ENCODE measurements around the gene MUCL3.
"Not testable (repeated sequence)": the region's sequence is repeated elsewhere in the genome, so short reads cannot be mapped to it uniquely, and the experiment has no call there.

The MUCL3 gene

GRCh38 chr6:30983439-30983838 lies 42.7 kb downstream of the MUCL3 start, which contains the start of gene MUC21:
Gene MUC21 (plus strand): TSS chr6:30983718. CDS start chr6:30983959, 241 bp downstream.
- DNase-seq (ENCODE audit: low read depth in 2 of 2): no peak

- DNase-seq (ENCODE audit: low read depth in 2 of 2): no peak
Measured at GRCh38 chr6:30985490-30985889, 44.7 kb downstream of the MUCL3 start.

DNA sequence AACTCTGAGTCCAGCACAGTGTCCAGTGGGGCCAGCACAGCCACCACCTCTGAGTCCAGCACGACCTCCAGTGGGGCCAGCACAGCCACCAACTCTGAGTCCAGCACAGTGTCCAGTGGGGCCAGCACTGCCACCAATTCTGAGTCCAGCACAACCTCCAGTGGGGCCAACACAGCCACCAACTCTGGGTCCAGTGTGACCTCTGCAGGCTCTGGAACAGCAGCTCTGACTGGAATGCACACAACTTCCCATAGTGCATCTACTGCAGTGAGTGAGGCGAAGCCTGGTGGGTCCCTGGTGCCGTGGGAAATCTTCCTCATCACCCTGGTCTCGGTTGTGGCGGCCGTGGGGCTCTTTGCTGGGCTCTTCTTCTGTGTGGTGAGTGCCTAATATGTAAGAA lies 46.5 kb downstream of the MUCL3 start:
- DNase-seq (ENCODE audit: low read depth in 2 of 2): no peak

- DNase-seq (ENCODE audit: low read depth in 2 of 2): no peak
Measured at GRCh38 chr6:30988209-30988825, 47.5 kb downstream of the MUCL3 start.

GRCh38 chr6:30990422-30991086 lies 49.8 kb downstream of the MUCL3 start:
- no peak for DNase-seq (ENCODE audit: low read depth in 2 of 2)

- DNase-seq (ENCODE audit: low read depth in 2 of 2): no peak
Measured at GRCh38 chr6:30991891-30992290, 51.1 kb downstream of the MUCL3 start.

- DNase-seq (ENCODE audit: low read depth in 2 of 2): no peak
Measured at GRCh38 chr6:30997301-30997700, 56.5 kb downstream of the MUCL3 start.

DNA sequence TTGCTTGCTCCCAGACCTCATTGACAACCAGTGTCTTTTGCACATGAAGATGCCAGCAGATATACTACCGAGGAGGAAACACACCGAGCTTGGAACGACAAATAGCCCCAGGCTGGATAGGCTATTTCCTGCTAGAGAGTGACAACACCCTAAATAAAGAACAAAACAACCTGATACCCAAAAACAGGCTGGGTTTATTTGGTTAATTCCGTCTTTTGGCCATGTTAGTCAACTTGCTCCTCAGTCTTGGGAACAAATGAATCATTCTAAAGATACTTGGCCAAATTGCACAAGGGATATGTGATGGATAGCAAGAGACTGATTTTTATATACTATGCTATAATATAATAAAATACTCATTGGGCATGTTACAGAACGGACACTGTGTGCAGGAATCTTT lies 58.0 kb downstream of the MUCL3 start:
- no peak for DNase-seq (ENCODE audit: low read depth in 2 of 2)

DNA sequence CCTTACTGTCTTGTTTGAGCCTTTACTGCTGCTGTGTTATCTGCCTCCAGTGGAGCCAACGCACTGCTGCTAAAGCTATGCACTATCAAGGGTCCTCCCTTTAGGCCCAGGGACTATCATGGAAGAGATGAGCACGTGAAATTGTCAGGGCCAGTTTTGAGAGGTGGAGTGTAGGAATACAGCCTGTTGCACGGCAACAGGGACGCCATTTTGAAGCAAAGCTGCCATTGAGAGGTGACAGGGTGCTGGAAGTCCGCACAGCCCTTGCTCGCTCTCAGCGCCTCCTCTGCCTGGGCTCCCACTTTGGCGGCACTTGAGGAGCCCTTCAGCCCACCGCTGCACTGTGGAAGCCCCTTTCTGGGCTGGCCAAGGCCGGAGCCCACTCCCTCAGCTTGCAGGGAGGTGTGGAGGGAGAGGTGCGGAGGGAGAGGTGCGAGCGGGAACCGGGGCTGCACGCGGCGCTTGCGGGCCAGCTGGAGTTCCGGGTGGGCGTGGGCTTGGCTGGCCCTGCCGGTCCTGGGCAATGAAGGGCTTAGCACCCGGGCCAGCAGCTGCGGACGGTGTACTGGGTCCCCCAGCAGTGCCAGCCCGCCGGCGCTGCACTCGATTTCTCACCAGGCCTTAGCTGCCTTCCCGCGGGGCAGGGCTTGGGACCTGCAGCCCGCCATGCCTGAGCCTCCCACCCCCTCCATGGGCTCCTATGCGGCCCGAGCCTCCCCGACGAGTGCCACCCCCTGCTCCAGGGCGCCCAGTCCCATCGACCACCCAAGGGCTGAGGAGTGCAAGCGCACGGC lies 59.5 kb downstream of the MUCL3 start:
- DNase-seq (ENCODE audit: low read depth in 2 of 2): not testable (repeated sequence)

GRCh38 chr6:31001281-31001888 lies 60.6 kb downstream of the MUCL3 start:
- DNase-seq (ENCODE audit: low read depth in 2 of 2): no peak

GRCh38 chr6:31002471-31002870 lies 61.7 kb downstream of the MUCL3 start:
- no peak for DNase-seq (ENCODE audit: low read depth in 2 of 2)
